ENCODE measurements around the gene SHH. TPM values are rescaled to one million over a fixed set of nuclear protein-coding genes. Genes with fewer than 3 reads are reported as not detected.

The SHH gene
- polyA plus RNA-seq, 3 donors, result not detected

- Histone ChIP-seq H3K27me3 (ENCODE audit: control insufficient read depth in 2 of 2, insufficient read depth in 2 of 2, low read length in 2 of 2) (no peaks in the 10 kb centered on the region), H3K9me3 (replicated peaks in 1 of 2; ENCODE audit: control insufficient read depth in 1 of 2, insufficient read depth in 1 of 2, low read length in 2 of 2) (no peaks in the 10 kb centered on the region), H3K79me2 (ENCODE audit: insufficient read depth, low read length) (peaks cover 97% of the 10 kb centered on the region), H3K4me2 (replicated peaks; ENCODE audit: extremely low read depth, low read length, poor library complexity, severe bottlenecking) (no peak overlapping the region), H4K20me1 (ENCODE audit: insufficient read depth, low read length) (peaks cover 100% of the 10 kb centered on the region), H3K4me3 (replicated peaks in 1 of 3; ENCODE audit: low read depth in 2 of 3, low read length in 3 of 3) (no peak overlapping the region), H3K4me1 (ENCODE audit: control insufficient read depth in 1 of 2, insufficient read depth in 2 of 2, low read length in 2 of 2) (peaks cover 22 to 37% of the 10 kb centered on the region in 2 donors), H3K36me3 (replicated peaks in 1 of 2; ENCODE audit: control insufficient read depth in 1 of 2, insufficient read depth in 2 of 2, low read length in 2 of 2) (peaks cover 8 to 70% of the 10 kb centered on the region in 2 donors), H2AFZ (ENCODE audit: insufficient read depth, low read depth, low read length, poor library complexity, severe bottlenecking) (no peak overlapping the region), H3K9ac (ENCODE audit: insufficient read depth, low read length, poor library complexity, severe bottlenecking) (no peak overlapping the region), H3K27ac (ENCODE audit: low read depth in 1 of 2, low read length in 2 of 2) (no peak overlapping the region)
- WGBS (ENCODE audit: insufficient coverage), result 100% methylated on average over 1 of the region's 4 CpGs
- intact Hi-C loops (cut with micrococcal nuclease), result no loop called here
- Mint-ChIP-seq H3K9me3 (peaks cover 0 to 2% (median 0%) of the 10 kb centered on the region in 7 donors), H3K4me1 (peaks cover 57% of the 10 kb centered on the region), H3K27me3 (ENCODE audit: low read depth in 3 of 3) (no peaks in the 10 kb centered on the region), H3K4me3 (no peak overlapping the region), H3K36me3 (peaks cover 35 to 49% of the 10 kb centered on the region in 2 donors), H3K27ac (peak overlapping the region in 1 of 7 donors; percentile 20)
- TF ChIP-seq CTCF (IDR thresholded peaks at IDR 0.05), result no peak
- DNase-seq, result no peak
These were observed 60.9 kb downstream of the SHH start for GRCh38 chr7:155751409-155751808.

GRCh38 chr7:155750255-155751125 is 61.8 kb downstream of the SHH start:
- Histone ChIP-seq H3K36me3 (replicated peaks in 1 of 2; ENCODE audit: control insufficient read depth in 1 of 2, insufficient read depth in 2 of 2, low read length in 2 of 2) (peaks cover 17 to 80% of the 10 kb centered on the region in 2 donors), H3K79me2 (ENCODE audit: insufficient read depth, low read length) (peaks cover 100% of the 10 kb centered on the region), H3K4me2 (replicated peaks; ENCODE audit: extremely low read depth, low read length, poor library complexity, severe bottlenecking) (no peak overlapping the region), H3K4me1 (ENCODE audit: control insufficient read depth in 1 of 2, insufficient read depth in 2 of 2, low read length in 2 of 2) (peaks cover 17 to 28% of the 10 kb centered on the region in 2 donors), H3K4me3 (replicated peaks in 1 of 3; ENCODE audit: low read depth in 2 of 3, low read length in 3 of 3) (no peak overlapping the region), H3K27ac (ENCODE audit: low read depth in 1 of 2, low read length in 2 of 2) (no peak overlapping the region), H4K20me1 (ENCODE audit: insufficient read depth, low read length) (peaks cover 99% of the 10 kb centered on the region), H3K9me3 (replicated peaks in 1 of 2; ENCODE audit: control insufficient read depth in 1 of 2, insufficient read depth in 1 of 2, low read length in 2 of 2) (no peaks in the 10 kb centered on the region), H3K9ac (ENCODE audit: insufficient read depth, low read length, poor library complexity, severe bottlenecking) (no peak overlapping the region), H2AFZ (ENCODE audit: insufficient read depth, low read depth, low read length, poor library complexity, severe bottlenecking) (no peak overlapping the region), H3K27me3 (ENCODE audit: control insufficient read depth in 2 of 2, insufficient read depth in 2 of 2, low read length in 2 of 2) (no peaks in the 10 kb centered on the region)
- Mint-ChIP-seq H3K36me3 (peaks cover 44 to 58% of the 10 kb centered on the region in 2 donors), H3K9me3 (peaks cover 0 to 2% (median 0%) of the 10 kb centered on the region in 7 donors), H3K4me1 (peaks cover 51% of the 10 kb centered on the region), H3K4me3 (no peak overlapping the region), H3K27ac (peak overlapping the region in 2 of 7 donors; percentile 4 to 50), H3K27me3 (ENCODE audit: low read depth in 3 of 3) (no peaks in the 10 kb centered on the region)
- intact Hi-C loops (cut with micrococcal nuclease), result no loop called here
- DNase-seq, result no peak
- no peak for TF ChIP-seq CTCF (IDR thresholded peaks at IDR 0.05)
- whole genome bisulfite sequencing (ENCODE audit: insufficient coverage), result 100% methylated on average over 1 of the region's 5 CpGs

Other genes starting within 250 kb of the SHH start
- gene RBM33, start 167.8 kb downstream of the SHH start, polyA plus RNA-seq, result 10 to 100 TPM; 15.0 to 27.7 (median 22.2) TPM